ENCODE results near the gene MYO6. TPM values are rescaled to one million over a fixed set of nuclear protein-coding genes. Genes with fewer than 3 reads are reported as not detected.

Gene MYO6
- total and polyA plus RNA-seq, 2 of the 8 experiments (the other 6 are each of a cell fraction or from before 2014, with no cell fraction given) = 8.3 to 21.9 TPM

- TF ChIP-seq SIN3A (conservative IDR thresholded peaks at IDR 0.05 in 1 of 2, IDR thresholded peaks at IDR 0.05 in 1 of 2; ENCODE audit: low read depth in 1 of 2, low read length in 2 of 2) (peak; percentile 98 to 99), CTCF (IDR thresholded peaks at IDR 0.05; ENCODE audit: control extremely low read depth in 1 of 3, insufficient read depth in 1 of 3, low read depth in 1 of 3, low read length in 3 of 3) (peak; percentile 29 to 86 (median 83)), TCF12 (IDR thresholded peaks at IDR 0.05; ENCODE audit: low read depth, low read length) (no peak), HDAC2 (IDR thresholded peaks at IDR 0.05; ENCODE audit: borderline replicate concordance in 1 of 2, low read depth in 2 of 2, low read length in 2 of 2) (peak in 1 of 2 experiments; percentile 77; a peak in 2 of 4 replicates), TEAD4 (IDR thresholded peaks at IDR 0.05; ENCODE audit: low read depth, low read length) (0 out of 2 replicates have a peak, but pooled peaks have one; percentile 1), RAD21 (IDR thresholded peaks at IDR 0.05 in 1 of 2, conservative IDR thresholded peaks at IDR 0.05 in 1 of 2; ENCODE audit: low read depth in 2 of 2, low read length in 2 of 2) (peak; percentile 92 to 96), BACH1 (IDR thresholded peaks at IDR 0.05; ENCODE audit: low read length) (peak; percentile 41; the same call in 1 of the 2 replicates), CEBPB (IDR thresholded peaks at IDR 0.05; ENCODE audit: low read depth, low read length) (no peak)
These were observed 185.8 kb downstream of the MYO6 start (continued) for GRCh38 chr6:75934643-75935472.

Data from H1 (cell line).